ENCODE results near the gene GABPB1. TPM values are rescaled to one million over a fixed set of nuclear protein-coding genes. Genes with fewer than 3 reads are reported as not detected.

The GABPB1 gene
- total RNA-seq, 1 experiment from 2014 or later, result 39.7 TPM

DNA sequence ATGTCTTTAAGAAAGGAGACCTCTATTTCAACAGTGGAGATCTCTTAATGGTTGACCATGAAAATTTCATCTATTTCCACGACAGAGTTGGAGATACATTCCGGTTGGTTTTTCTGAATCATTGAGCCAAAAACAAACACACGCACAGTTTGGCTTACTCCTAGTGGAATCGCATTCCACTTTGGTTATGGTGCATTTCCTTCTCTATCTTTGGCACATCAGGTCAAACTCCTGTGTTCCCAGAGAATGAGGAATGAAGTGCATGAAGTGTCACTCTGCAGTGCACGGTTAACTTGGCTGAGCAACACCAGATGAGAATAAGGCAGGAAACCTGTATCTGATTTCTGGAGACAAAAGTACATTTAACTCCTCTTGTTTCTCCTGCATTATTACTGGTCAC is 127.9 kb downstream of the GABPB1 start:
- H3K9me2 ChIP-seq (replicated peaks; ENCODE audit: low read length), result no peaks in the 10 kb centered on the region
- H4K20me1 ChIP-seq (ENCODE audit: low read length), result no peaks in the 10 kb centered on the region
- POLR2A ChIA-PET (ENCODE audit: unreplicated experiment), result no interaction called here
- no peak overlapping the region for H2AFZ ChIP-seq (ENCODE audit: low read length)
- no peak overlapping the region for H3K4me2 ChIP-seq (ENCODE audit: low read length)
- ATAC-seq, result peak; percentile 18; the same call in 1 of the 2 replicates
- H3K27me3 ChIP-seq (ENCODE audit: low read length), result no peaks in the 10 kb centered on the region
- H3K9me3 ChIP-seq (ENCODE audit: low read length), result no peaks in the 10 kb centered on the region
- no peaks in the 10 kb centered on the region for H3K79me2 ChIP-seq (ENCODE audit: low read length)
- 0 out of 2 replicates have a peak, but pooled peaks cover 4% of the 10 kb centered on the region for H3K4me1 ChIP-seq (ENCODE audit: insufficient read depth, low read length)
- DNase-seq, result peak; percentile 23
- no TSS peak for BruUV-seq (replicated peaks)
- no peaks in the 10 kb centered on the region for H3F3A ChIP-seq (ENCODE audit: low read length, unreplicated experiment)
- H3K4me3 ChIP-seq (ENCODE audit: low read length), result no peak overlapping the region
- TF ChIP-seq, protein P1, sequence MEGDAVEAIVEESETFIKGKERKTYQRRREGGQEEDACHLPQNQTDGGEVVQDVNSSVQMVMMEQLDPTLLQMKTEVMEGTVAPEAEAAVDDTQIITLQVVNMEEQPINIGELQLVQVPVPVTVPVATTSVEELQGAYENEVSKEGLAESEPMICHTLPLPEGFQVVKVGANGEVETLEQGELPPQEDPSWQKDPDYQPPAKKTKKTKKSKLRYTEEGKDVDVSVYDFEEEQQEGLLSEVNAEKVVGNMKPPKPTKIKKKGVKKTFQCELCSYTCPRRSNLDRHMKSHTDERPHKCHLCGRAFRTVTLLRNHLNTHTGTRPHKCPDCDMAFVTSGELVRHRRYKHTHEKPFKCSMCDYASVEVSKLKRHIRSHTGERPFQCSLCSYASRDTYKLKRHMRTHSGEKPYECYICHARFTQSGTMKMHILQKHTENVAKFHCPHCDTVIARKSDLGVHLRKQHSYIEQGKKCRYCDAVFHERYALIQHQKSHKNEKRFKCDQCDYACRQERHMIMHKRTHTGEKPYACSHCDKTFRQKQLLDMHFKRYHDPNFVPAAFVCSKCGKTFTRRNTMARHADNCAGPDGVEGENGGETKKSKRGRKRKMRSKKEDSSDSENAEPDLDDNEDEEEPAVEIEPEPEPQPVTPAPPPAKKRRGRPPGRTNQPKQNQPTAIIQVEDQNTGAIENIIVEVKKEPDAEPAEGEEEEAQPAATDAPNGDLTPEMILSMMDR (conservative IDR thresholded peaks at IDR 0.05; ENCODE audit: low read depth, low read length), result no peak
- TF ChIP-seq EZH2 (IDR thresholded peaks at IDR 0.05; ENCODE audit: low read length, unreplicated experiment) (no peak), EZH2phosphoT487 (IDR thresholded peaks at IDR 0.05; ENCODE audit: borderline replicate concordance, low read length) (no peak)
- H3K27ac ChIP-seq (ENCODE audit: low read length), result no peak overlapping the region
- CTCF ChIA-PET, result no interaction called here
- intact Hi-C loops (cut with micrococcal nuclease), result no loop called here
- H3K9ac ChIP-seq (ENCODE audit: low read length), result no peak overlapping the region
- H3K36me3 ChIP-seq (ENCODE audit: low read depth, low read length), result no peaks in the 10 kb centered on the region

DNA sequence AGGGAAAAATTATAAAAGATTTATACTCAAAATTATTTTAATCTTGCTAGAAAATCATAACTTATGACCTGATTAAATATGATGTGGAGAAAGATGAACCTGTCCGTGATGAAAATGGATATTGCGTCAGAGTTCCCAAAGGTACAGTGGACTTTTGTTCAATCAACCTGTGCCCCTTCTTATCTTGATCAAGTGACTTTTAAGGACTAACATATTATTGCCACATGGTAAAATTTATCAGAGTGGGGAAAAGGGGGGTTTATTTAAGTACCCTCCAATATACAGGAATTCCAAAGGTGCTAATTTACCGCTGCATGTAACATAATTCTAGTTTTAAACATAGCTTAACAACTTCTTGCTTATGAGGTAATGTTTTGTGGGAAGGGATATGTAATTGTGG is 129.1 kb downstream of the GABPB1 start:
- Histone ChIP-seq H3F3A (ENCODE audit: low read length, unreplicated experiment) (no peaks in the 10 kb centered on the region), H3K27ac (ENCODE audit: low read length) (no peak overlapping the region), H3K4me3 (ENCODE audit: low read length) (no peak overlapping the region), H3K27me3 (ENCODE audit: low read length) (no peaks in the 10 kb centered on the region), H3K9me3 (ENCODE audit: low read length) (no peaks in the 10 kb centered on the region), H3K4me1 (ENCODE audit: insufficient read depth, low read length) (0 out of 2 replicates have a peak, but pooled peaks cover 4% of the 10 kb centered on the region), H3K79me2 (ENCODE audit: low read length) (no peaks in the 10 kb centered on the region), H3K36me3 (ENCODE audit: low read depth, low read length) (no peaks in the 10 kb centered on the region), H4K20me1 (ENCODE audit: low read length) (no peaks in the 10 kb centered on the region), H3K9ac (ENCODE audit: low read length) (no peak overlapping the region), H3K4me2 (ENCODE audit: low read length) (no peak overlapping the region), H2AFZ (ENCODE audit: low read length) (no peak overlapping the region), H3K9me2 (replicated peaks; ENCODE audit: low read length) (no peaks in the 10 kb centered on the region)
- TF ChIP-seq EZH2phosphoT487 (IDR thresholded peaks at IDR 0.05; ENCODE audit: borderline replicate concordance, low read length), result no peak
- TF ChIP-seq, protein P1 (conservative IDR thresholded peaks at IDR 0.05; ENCODE audit: low read depth, low read length), result no peak
- TF ChIP-seq EZH2 (IDR thresholded peaks at IDR 0.05; ENCODE audit: low read length, unreplicated experiment), result no peak
- intact Hi-C loops (cut with micrococcal nuclease), result no loop called here
- CTCF ChIA-PET, result no interaction called here
- ATAC-seq (no peak), DNase-seq (no peak)
- no TSS peak for BruUV-seq (replicated peaks)
- POLR2A ChIA-PET (ENCODE audit: unreplicated experiment), result no interaction called here

Other genes starting within 250 kb of the GABPB1 start
- gene ATP8B4, start 236.0 kb downstream of the GABPB1 start, total RNA-seq (2014; rRNA removed), result not detected in 2 replicates
- 5.8 and 8.1 TPM in 2 replicates for gene SLC27A2, start 173.0 kb downstream of the GABPB1 start, total RNA-seq (2014; rRNA removed)
- not detected in 2 replicates for gene HDC, start 89.5 kb downstream of the GABPB1 start, total RNA-seq (2014; rRNA removed)
- 24.6 and 25.1 TPM in 2 replicates for gene USP8, start 69.2 kb upstream of the GABPB1 start, total RNA-seq (2014; rRNA removed)
- not detected in 2 replicates for gene USP50, start 191.5 kb upstream of the GABPB1 start, total RNA-seq (2014; rRNA removed)

Measured in PC-3 (cell line).